LNCaP clone FGC (cell line): Measurements from ENCODE around the gene CACNA1C.

Experiments
- DNase-seq: peaks from one replicate; pipeline ENCODE4 v3.0.0-alpha.2; 2011; ENCODE audit warnings: low read depth
- H3K4me3 ChIP-seq: 2 replicates; pipeline ENCODE4 v1.5.1; 2011; ENCODE audit warnings: mild to moderate bottlenecking, low read depth, low read length, control low read depth
- CTCF ChIP-seq: IDR thresholded peaks from 2 replicates; pipeline ENCODE4 v1.5.1; 2012; ENCODE audit warnings: mild to moderate bottlenecking; ENCODE audit not compliant: control insufficient read depth, insufficient read depth; ENCODE audit errors: extremely low read depth

The CACNA1C gene

GRCh38 chr12:2291947-2292346, 239.2 kb downstream of the CACNA1C start:
- TF ChIP-seq CTCF: no peak
- no peak overlapping the region for H3K4me3 ChIP-seq
- no peak for DNase-seq

- DNase-seq: no peak
- no peak for TF ChIP-seq CTCF
- no peak overlapping the region for H3K4me3 ChIP-seq
These were observed 239.8 kb downstream of the CACNA1C start for GRCh38 chr12:2292560-2292959.

- H3K4me3 ChIP-seq: no peak overlapping the region
- DNase-seq: no peak
- TF ChIP-seq CTCF: no peak
These were observed 242.1 kb downstream of the CACNA1C start for GRCh38 chr12:2294651-2295475.

- TF ChIP-seq CTCF: no peak
These were observed 243.2 kb downstream of the CACNA1C start for GRCh38 chr12:2295941-2296461.

GRCh38 chr12:2297004-2297403, 244.2 kb downstream of the CACNA1C start:
- no peak for DNase-seq
- no peak overlapping the region for H3K4me3 ChIP-seq
- TF ChIP-seq CTCF: no peak

More at GRCh38 chr12:2295941-2296461, 243.2 kb downstream of the CACNA1C start:
- no peak overlapping the region for H3K4me3 ChIP-seq
- DNase-seq: no peak

GRCh38 chr12:2297658-2298057, 244.9 kb downstream of the CACNA1C start:
- DNase-seq: no peak
- no peak overlapping the region for H3K4me3 ChIP-seq
- TF ChIP-seq CTCF: no peak
